Fibroblast of gingiva (primary cell): ENCODE measurements around the gene COX18.

Experiments used
- DNase-seq: peaks from one replicate; pipeline ENCODE4 v3.0.0-alpha.2; 2011; ENCODE audit warnings: low read depth

COX18 gene, protein sequence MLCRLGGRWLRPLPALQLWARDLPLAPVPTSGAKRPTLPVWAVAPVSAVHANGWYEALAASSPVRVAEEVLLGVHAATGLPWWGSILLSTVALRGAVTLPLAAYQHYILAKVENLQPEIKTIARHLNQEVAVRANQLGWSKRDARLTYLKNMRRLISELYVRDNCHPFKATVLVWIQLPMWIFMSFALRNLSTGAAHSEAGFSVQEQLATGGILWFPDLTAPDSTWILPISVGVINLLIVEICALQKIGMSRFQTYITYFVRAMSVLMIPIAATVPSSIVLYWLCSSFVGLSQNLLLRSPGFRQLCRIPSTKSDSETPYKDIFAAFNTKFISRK

GRCh38 chr4:73069338-73070073, at the start of gene COX18:
Gene COX18 (minus strand): TSS chr4:73069716. CDS start chr4:73069649, 67 bp downstream.
- peak; percentile 99 for DNase-seq

- no peak for DNase-seq
Measured at GRCh38 chr4:73109493-73109892, 40.0 kb upstream of the COX18 start.

- no peak for DNase-seq
Measured at GRCh38 chr4:73104695-73105094, 35.2 kb upstream of the COX18 start.

GRCh38 chr4:73103799-73104503, 34.4 kb upstream of the COX18 start:
- no peak for DNase-seq

DNA sequence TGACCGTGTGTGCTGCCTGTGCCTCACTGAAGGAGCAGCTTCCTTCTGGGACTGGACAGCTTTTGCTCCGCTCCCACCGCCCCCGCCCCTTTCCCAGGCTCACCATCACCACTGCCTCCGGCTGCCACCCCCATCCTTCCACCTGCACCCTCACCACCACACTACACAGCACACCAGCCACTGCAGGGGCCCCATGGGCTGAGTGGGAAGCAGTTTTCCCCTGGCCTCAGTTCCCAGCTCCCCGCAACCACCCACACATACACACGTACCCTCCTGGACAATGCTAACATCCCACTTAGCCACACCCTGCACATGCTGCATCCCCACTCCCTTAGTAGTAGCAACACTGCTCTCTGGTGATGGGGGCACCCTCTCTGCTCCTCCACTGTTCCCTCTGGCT, 29.6 kb upstream of the COX18 start:
- DNase-seq: no peak

DNA sequence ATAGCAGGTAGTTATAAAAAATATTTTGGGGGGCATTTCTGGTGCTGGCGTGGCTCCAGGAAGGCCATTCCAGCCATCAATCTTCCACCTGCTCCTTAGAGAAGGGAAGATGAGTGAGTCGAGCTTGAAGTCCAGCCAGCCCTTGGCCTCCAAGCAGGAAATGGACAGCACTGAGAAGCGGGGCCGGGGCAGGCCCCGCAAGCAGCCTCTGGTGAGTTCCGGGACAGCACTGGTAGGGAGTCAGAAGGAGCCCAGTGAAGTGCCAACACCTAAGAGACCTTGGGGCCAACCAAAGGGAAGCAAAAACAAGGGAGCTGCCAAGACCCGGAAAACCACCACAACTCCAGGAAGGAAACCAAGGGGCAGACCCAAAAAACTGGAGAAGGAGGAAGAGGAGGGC, 29.2 kb upstream of the COX18 start:
- DNase-seq: no peak

- no peak for DNase-seq
Measured at GRCh38 chr4:73098016-73098415, 28.5 kb upstream of the COX18 start.

GRCh38 chr4:73092868-73093267, 23.4 kb upstream of the COX18 start:
- no peak for DNase-seq

DNA sequence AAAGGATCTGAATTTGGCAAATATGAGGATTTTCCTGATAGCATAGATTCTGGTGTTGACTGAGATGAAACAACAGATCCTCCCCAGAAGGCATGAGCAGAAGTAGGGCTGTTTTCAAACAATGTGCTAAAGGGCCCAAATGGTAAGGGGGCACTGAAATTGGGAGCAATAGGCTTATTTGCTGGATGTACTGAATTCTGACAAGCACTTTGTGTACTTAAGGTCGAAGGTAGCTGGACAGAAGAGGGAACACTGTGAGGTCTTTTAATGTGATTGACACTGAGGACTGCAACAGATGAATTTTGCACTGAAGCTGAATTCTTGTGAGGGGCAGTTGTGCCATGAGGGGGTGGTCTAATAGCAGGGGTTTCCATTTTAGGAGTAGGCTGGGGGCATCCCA, 21.2 kb upstream of the COX18 start:
- no peak for DNase-seq

- no peak for DNase-seq
Measured at GRCh38 chr4:73087871-73088270, 18.4 kb upstream of the COX18 start.

GRCh38 chr4:73086095-73086868, 16.8 kb upstream of the COX18 start:
- DNase-seq: no peak

DNA sequence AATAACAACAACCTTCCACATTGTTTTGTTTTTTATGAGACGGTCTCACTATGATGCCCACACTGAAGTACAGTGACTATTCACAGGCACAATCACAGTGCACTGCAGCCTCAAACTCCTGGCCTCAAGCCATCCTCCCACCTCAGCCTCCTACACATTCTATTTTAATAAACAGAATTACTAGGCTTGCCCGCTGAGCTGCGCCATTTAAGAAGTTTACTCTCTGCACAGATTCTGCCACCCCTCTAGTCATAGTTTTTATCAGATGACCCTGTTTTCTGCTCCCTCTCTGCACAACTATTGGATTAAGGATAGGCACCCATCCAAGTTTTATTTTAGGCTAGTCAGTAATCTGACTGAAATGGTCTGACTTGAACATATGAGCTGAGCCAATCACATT, 11.3 kb upstream of the COX18 start:
- DNase-seq: no peak

- no peak for DNase-seq
Measured at GRCh38 chr4:73075832-73076231, 6.3 kb upstream of the COX18 start.

GRCh38 chr4:73070074-73070390, 516 bp upstream of the COX18 start:
- no peak for DNase-seq

DNA sequence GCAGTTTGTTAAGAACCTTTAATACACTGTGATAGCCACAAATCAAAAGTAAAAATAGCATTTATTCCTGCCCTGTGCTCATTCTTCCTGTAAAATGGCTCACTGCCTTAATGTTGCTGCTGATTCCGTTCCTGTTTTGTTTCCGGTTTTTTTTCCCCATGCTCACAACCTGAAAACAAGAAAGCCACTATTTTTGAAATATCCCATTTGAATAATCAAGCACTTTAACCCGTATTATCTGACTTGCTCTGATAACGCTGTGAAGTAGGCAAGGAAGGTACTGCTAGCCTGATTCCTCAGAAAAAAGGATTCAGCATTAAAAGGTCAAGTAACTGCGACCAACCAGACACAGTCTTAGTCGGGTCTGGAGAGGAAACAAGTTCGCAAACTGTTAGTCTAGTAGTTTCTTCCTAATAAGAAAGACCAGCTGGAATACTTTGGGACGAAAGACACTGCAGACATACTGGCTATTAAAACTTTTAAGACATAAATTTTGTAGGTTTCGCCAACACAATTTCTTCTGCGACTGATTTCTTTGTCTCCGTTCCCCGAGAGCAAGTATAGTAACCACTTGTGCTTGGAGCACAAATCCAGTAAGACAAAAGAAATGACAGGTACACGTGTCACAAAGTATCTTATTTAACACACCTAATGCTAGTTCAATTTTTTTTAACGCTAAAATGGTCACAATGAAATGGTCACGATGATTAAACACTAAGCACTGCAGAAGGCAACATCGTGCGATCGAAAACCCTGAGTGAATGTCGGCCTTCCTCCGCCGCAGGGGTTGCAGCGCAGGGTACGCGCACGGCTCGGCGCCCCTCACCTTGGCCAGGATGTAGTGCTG, 802 bp downstream of the COX18 start:
- no peak for DNase-seq

GRCh38 chr4:73067971-73068394, 1.5 kb downstream of the COX18 start:
- no peak for DNase-seq

- DNase-seq: no peak
Measured at GRCh38 chr4:73066928-73067327, 2.6 kb downstream of the COX18 start.

DNA sequence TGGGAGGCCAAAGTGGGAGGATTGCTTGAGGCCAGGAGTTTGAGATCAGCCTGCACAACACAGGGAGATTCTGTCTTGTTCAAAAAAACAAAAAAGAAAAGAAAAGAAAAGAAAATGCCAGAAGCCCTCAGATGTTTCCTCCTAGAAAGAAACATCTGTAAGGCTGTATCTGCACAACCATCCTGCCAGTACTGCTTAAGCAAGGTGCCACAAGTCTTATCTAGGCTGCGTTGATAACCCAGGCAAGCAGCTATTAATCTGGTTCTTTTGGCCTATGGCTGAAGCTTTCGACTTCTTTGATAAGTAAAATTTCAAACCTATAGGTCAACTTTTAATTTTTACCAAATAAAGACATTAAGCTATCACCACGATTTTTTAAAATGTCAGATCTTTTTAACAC, 3.1 kb downstream of the COX18 start:
- DNase-seq: no peak

DNA sequence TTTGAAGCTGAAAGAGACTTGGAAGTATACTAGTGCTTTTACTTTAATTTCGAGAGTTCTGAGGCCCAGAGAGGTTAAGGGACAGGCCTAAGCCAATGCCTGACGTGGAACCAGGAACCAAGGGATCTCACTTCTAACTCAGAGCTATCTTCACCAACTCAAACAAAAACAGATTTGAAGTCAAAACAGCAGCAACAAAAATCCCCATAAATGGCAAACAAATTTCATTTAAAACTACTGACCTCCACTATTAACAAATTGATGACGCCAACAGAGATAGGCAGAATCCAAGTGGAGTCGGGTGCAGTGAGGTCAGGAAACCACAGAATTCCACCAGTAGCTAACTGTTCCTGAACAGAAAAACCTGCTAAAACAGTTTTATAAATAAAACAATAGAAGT, 5.0 kb downstream of the COX18 start:
- DNase-seq: no peak

DNA sequence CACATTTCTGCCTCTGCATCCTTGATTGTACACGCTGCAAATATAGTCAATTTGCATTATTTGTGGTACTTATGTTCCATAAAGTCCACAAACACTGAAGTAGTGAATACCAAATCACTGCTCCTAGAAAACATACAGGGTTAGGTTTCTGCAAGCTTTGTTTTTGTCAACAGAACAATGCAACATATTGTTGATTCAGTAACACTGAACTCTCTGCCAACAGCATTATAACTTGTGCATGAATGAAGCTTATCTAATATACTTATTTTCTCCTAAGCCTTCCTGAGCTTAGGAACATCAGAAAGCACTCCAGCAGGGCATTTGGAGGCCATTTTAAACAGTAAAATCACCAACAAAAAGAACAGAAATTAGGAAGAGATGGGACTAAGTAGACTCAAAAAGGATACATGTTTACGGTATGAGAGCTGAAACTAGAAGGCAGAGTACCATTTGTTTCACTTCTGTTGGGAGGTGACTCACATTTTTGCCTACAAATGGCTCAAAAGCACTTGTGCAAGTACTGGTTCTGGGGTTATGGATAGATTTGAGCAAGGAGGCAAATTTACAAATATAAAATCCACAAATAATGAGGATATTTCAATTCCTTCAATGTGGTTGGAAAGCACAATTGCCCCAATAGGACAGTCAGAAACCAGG, 14.1 kb downstream of the COX18 start:
- no peak for DNase-seq

GRCh38 chr4:73053974-73054480, 15.5 kb downstream of the COX18 start:
- no peak for DNase-seq
